HG02870 (cell line): ENCODE data around the gene FAM13B.
A peak's percentile ranks its signal among the peaks of the same experiment; 100 is the strongest.
"Not testable (repeated sequence)": the region's sequence is repeated elsewhere in the genome, so short reads cannot be mapped to it uniquely, and the experiment has no call there.

Experiments
- ATAC-seq: cut with Tn5 transposase; IDR thresholded peaks from one replicate; pipeline ENCODE4 v1.9.1; 2021; ENCODE audit warnings: mild to moderate bottlenecking, moderate library complexity; ENCODE audit not compliant: unreplicated experiment

Gene FAM13B

GRCh38 chr5:137989419-137989818 is 43.5 kb downstream of the FAM13B start:
- no peak for ATAC-seq

GRCh38 chr5:137975208-137975607 is 57.7 kb downstream of the FAM13B start:
- no peak for ATAC-seq

GRCh38 chr5:137970384-137970783 is 62.5 kb downstream of the FAM13B start:
- ATAC-seq, result not testable (repeated sequence)

DNA sequence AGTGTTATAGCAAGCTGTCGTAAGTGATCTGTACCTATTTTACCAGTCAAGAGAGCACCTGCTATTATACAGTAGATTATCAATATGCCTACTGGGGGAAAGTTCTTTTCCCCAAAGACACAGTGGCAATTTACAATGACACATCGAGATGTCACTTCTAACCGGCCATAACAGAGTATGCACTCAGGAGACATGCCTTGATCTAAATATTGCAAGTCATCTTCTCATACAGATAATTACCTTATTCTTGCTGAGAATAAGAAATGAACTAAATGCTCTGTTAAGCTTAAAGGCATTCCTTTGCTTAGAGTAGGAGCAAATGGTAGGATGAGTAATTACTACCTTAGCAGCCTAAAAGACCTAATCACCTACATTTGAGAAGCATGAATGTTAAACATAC is 72.1 kb downstream of the FAM13B start:
- ATAC-seq, result no peak

DNA sequence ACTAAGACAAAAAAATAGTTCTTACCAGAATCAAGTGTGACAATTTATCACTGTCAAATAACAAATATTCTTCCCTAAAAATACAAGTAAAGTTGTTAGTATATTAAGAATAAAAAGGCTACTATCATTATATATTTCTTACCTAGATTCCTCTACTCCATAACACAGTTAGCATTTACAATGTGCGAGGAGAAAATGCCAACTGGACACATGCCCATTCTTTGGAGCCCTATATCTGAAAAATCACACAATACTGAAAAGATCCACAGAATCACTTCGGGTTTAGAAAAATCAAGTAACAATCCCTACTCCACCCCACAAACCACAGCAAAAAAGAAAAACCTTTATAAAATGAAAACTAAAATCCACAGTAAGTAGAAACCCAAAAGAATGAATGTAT is 72.7 kb downstream of the FAM13B start:
- no peak for ATAC-seq

DNA sequence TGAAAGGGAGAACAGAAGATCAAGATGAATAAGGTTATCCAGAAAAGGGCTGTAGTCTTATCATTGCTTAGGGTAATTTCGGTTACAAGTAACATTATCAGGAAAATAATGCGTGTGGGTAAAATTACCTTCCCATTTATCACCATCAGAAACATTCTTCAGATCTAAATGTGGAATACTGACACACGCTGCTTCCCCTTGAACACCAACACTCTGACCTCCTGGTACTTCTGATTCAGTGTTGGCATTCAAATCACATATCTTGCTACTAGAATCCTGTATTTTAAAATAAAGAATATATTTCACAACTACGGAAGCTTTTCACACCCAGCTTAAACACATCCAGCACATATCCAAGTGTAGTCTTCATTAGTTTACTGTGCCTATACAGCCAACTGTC is 73.4 kb downstream of the FAM13B start:
- ATAC-seq, result no peak

DNA sequence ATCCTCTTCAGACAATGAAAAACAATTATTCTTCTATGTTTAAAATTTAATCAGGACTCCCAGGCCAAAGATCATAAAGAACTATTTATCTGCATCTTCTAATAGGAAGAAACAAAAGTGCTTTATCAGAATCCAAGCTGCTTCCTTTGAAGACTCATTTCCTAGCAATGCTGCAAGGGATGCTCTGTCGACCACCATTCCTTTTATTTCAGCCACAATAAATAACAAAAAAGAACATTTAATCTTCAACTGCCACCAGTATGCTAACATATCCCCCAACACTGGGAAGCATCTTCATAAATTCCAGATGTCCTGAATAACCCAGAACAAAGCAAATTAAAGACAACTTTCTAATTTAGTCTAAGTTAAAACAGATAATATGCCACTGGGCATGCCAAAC is 74.9 kb downstream of the FAM13B start:
- no peak for ATAC-seq

GRCh38 chr5:137954131-137954879 is 78.6 kb downstream of the FAM13B start:
- no peak for ATAC-seq

DNA sequence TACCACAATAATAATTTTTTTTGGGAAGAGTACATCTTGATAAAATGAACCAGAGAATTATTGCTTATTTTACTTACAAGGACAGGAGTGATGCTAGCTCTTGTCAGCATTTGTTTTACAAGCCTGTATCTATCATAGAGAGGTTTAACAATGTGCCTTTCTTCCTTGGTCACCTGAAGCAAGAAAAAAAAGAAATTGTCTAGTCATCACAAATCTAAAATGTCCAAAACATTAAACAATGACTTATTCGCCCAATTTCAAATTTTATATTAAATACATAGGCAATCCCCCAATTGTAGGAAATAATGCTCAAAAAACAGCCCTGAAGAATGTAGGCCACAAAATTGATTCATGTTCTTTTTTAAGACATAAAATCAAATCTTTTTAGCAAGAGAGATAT is 87.1 kb downstream of the FAM13B start:
- no peak for ATAC-seq

DNA sequence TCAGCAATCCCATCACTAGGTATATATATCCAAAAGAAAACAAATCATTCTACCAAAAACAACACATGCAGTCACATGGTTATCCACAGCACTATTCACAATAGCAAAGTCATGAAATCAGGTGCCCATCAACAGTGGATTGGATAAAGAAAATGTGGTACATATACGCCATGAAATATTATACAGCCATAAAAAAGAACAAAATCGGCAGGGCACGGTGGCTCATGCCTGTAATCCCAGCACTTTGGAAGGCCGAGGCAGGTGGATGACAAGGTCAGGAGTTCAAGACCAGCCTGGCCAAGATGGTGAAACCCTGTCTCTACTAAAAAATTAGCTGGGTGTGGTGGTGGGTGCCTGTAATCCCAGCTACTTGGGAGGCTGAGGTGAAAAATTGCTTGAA is 88.6 kb downstream of the FAM13B start:
- ATAC-seq, result not testable (repeated sequence)

DNA sequence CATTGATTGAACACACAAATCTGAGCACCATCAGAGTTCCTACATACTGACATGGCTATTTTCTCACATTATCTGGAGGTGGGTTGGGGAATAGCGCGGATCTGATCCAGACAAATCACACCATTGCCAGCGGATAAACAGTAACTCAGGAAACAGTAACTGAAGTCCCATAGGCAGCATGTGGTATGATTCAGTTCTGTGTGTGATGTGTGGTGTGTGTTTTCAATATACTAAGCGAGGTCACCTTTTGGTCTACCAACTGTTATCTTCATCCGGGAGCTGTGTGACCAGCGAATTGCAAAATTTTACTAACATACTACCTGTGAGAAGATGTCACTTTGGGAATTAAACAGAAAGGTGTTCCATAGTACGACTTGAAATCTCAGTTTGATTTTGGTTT is 93.5 kb downstream of the FAM13B start:
- no peak for ATAC-seq

- peak; percentile 44 for ATAC-seq
Observed at GRCh38 chr5:137938751-137939143, 94.1 kb downstream of the FAM13B start.

DNA sequence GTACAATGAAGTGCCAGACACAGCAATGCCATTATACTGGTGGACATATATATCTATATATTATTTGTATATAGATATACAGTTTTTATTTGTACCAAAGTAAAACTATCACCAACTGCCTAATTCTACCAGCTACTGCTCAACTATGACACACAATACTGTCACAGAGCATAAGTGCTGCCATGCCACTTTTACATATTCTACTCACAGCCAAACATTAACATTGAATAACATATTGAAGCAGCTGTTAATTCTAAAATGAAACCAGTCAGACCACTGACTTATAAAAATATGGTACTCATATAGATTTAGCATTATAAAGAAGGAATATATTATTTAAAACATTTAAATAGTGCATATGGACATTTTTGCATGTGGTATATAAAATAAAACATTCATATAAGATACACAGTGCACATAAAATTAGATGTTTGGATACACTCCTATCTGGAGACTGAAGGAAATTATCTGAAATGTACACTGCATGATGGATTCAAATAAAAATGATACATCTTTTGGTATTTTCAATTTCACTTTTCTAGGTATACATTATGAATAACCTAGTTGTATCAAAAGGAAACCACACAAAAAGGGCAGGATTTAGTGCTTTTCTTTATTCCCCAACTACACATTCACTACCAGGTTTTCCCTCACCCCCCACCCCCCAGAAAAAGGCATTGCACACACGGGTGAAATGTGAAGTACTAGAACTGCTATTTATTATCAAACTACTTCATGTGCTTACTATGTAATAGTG is 94.7 kb downstream of the FAM13B start:
- ATAC-seq, result no peak

GRCh38 chr5:137935694-137936093 is 97.2 kb downstream of the FAM13B start:
- no peak for ATAC-seq

DNA sequence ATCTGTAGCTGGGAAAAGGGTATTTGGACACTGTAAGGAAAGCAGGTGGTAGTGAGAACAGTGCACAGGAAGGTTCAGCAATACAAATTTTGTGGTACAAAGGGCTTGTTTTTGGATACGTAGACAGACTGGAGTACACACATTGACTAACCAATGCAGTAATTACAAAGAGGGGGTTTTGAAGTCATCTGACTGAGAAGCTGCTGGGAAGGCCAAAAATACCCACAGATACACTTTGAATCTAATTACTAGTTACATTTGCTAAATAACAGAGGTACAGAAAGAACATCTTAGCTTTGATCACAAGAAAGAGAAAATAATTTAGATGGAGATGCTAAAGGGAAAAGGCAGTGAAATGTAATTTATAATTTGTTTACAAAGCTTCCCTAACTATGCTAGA is 97.7 kb downstream of the FAM13B start:
- ATAC-seq, result peak; percentile 66

DNA sequence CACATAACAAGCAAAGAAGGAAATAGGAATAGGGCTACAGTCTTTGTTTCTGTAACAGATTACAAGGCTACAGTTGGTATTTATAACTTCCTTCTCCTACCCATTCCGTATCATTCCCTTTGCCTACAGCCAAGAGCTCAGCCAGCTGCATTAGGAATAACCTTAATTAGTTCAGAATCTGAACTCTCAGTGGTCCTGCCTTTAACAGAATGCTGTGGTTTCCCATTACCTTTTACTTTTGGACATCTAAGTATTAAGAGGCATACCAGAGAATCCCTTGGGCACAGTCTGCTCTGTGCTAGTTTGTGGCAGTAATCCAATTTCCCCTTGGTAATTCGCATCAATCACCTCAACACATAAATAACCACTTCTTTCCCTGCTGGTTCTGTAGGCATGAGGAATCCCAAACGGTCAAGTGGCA is 99.4 kb downstream of the FAM13B start:
- ATAC-seq, result no peak

DNA sequence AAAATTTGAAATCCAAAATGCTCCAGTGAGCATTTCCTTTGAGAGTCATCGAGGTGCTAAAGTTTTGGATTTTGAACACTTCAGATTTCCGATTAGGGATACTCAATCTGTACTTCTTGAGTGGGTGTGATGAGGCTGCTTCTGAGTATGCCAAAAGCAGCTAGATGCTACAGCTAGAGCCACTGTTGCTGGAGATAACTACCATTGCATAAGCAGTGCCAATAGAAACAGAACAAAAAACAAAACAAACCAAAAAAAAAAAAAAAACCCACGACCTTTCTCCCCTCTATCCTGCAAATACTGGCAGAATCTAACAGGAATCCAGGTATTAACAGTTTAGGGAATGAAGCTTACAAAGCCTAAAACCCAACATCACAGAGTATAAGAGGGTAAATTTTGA is 100.1 kb downstream of the FAM13B start:
- no peak for ATAC-seq

DNA sequence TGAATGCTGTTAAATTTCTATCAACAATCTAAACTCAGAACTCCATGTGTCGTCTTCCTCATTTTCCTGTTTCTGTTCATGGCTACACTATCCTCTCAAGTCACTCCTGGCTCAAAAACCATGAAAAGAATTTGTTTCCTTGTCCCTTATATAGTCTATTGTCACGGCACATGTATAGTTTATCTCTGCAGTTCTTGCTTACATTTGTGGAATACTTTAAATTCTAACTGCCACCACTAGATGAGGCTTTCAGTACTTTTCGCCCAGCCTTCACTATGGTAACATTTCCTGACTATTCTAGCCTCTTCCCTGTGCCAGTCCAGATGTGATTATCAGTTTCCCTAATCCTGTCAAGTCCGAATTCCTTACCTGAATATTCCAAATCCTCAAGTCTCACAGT is 109.0 kb downstream of the FAM13B start:
- no peak for ATAC-seq

- ATAC-seq, result no peak
Observed at GRCh38 chr5:137921931-137922330, 110.9 kb downstream of the FAM13B start.

DNA sequence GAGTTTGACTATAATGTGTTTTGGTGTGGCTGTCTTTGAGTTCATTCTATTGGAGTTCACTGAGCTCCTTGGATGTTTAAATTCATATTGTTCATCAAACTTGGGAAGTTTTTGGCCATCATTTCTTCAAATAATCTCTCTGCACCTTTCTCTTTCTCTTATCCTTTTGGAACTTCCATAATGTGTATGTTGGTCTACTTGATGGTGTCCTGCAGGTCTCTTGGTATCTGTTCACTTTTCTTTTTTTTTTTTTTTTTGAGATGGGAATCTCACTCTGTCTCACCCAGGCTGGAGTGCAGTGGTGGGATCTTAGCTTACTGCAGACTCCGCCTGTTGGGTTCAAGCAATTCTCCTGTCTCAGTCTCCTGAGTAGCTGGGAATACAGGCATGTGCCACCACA is 116.0 kb downstream of the FAM13B start:
- ATAC-seq, result no peak

DNA sequence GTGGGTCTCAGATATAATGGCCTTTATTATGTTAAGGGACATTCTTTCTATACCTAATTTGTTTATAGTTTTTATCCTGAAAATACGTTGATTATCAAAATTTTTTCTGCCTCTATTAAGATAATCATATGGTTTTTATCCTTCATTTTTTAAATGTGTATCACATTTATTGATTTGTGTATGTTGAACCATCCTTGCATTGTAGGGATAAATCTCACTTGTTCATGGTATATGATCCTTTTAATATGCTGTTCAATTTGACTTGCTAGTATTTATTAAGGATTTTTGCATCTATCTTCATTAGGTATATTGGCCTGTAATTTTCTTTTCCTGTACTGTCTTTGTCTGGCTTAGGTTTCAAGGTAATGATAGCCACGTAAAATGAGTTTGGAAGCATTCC is 118.1 kb downstream of the FAM13B start:
- ATAC-seq, result no peak

DNA sequence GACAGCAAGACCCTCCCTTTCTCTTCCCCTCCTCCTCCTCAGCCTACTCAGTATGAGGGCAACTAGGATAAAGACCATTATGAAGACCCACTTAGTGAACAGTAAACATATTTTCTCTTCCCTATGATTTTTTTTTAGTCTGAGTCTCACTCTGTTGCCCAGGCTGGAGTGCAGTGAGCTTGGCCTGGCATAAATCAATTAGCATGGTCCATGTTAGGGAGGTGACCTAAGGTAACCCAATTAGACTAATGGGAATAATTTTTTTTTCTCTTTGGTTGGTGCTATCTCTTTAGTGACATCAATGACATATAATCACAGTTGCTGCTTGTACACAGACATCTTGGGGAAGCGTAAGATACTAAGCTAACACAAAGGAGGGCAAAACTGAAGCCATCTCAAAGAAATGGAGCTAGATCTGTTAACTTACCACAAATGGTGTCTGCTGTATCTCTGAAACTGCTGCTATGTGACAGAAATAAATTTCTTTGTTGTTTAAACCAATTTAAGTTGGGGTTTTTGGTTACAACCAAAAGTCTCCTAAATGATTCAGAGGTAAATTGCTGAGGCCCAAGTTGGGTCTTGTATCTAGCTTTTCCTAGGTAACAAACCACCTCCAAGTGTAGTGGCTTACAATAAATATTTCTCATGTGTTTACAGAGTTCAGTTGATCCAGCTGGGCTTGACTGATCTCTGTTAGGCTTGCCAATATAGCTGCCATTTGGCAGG is 130.3 kb downstream of the FAM13B start:
- ATAC-seq, result peak; percentile 60
